DMS79 treated with DMSO at 0.1 percent for 48 hours (cell line): ENCODE measurements around the gene DLG5.

Experiments
- DNase-seq: peaks from one replicate; lab custom pipeline; 2025; lab: John Stamatoyannopoulos, UW

The DLG5 gene, protein sequence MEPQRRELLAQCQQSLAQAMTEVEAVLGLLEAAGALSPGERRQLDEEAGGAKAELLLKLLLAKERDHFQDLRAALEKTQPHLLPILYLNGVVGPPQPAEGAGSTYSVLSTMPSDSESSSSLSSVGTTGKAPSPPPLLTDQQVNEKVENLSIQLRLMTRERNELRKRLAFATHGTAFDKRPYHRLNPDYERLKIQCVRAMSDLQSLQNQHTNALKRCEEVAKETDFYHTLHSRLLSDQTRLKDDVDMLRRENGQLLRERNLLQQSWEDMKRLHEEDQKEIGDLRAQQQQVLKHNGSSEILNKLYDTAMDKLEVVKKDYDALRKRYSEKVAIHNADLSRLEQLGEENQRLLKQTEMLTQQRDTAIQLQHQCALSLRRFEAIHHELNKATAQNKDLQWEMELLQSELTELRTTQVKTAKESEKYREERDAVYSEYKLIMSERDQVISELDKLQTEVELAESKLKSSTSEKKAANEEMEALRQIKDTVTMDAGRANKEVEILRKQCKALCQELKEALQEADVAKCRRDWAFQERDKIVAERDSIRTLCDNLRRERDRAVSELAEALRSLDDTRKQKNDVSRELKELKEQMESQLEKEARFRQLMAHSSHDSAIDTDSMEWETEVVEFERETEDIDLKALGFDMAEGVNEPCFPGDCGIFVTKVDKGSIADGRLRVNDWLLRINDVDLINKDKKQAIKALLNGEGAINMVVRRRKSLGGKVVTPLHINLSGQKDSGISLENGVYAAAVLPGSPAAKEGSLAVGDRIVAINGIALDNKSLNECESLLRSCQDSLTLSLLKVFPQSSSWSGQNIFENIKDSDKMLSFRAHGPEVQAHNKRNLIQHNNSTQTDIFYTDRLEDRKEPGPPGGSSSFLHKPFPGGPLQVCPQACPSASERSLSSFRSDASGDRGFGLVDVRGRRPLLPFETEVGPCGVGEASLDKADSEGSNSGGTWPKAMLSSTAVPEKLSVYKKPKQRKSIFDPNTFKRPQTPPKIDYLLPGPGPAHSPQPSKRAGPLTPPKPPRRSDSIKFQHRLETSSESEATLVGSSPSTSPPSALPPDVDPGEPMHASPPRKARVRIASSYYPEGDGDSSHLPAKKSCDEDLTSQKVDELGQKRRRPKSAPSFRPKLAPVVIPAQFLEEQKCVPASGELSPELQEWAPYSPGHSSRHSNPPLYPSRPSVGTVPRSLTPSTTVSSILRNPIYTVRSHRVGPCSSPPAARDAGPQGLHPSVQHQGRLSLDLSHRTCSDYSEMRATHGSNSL (N-terminal part only)

DNA sequence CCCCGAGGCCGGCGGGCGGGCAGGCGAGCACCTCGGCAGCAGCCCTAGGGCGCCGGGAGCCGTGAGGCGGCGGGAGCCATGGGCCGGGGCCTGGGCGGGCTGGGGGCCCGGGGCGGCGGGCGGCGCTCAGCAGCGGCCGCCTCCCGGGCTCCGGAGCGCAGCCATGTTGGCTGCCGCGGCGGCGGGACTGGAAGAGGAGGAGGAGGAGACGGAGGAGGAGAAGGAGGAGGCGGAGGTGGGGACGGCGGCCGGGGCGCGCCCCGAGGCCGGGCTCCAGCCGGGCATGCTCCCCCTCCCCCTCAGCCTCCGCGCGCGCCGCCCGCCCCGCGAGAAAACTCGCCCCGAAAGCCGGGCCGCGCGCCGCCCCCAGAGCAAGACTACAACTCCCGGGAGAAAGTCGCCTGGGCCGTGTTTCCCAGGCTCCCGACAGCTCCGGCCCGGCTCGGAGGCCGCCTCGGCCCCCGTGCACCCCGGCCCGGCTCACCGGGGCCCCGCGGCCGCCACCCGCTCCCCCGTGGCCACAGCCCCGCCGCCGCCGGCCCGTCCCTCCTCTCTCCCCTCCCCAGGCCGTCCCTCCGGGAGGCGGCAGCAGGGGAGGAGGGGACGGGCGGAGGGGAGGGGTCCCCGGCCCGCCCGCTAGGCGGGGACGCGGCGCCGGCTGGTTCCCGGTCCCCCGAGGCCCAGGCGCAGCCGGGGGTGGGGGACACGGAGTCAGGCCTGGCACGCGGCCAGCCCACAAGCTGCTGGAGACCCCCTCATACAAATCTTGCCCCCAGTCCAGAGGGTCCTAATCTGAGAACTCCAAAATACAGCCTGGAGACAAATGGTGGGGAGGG is at the start of gene DLG5:
Gene DLG5 (minus strand): TSS at position 190 of the 836 bp plus-strand sequence. CDS start 235 bp downstream, outside the sequence.
- DNase-seq = no peak

DNA sequence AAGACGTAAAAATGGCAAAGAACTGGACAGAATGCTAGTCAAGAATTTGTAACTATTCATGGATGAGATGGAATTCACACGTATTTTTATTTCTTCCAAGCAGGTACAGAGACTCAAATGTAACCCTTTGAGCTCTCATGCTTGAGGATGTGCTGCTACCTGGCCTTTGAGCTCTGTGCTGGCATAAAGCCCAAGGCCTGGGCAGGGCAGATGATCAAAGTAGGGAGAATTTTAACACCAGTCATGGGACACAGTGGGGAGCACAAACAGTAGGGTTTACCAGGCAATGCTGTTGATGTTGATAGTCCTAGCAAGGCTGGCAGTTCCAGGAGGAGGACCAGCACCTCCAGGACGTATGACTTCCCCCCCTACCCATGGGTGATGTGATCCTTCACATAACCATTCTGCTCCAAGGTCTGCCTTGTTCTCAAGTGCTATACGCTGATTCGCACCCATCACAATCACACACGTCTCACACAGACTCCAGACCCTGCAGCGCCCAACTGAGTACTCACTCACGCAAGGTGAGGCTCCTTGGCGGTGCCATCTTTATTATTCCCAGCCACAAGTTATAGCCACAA is 48.6 kb upstream of the DLG5 start:
- no peak for DNase-seq

DNA sequence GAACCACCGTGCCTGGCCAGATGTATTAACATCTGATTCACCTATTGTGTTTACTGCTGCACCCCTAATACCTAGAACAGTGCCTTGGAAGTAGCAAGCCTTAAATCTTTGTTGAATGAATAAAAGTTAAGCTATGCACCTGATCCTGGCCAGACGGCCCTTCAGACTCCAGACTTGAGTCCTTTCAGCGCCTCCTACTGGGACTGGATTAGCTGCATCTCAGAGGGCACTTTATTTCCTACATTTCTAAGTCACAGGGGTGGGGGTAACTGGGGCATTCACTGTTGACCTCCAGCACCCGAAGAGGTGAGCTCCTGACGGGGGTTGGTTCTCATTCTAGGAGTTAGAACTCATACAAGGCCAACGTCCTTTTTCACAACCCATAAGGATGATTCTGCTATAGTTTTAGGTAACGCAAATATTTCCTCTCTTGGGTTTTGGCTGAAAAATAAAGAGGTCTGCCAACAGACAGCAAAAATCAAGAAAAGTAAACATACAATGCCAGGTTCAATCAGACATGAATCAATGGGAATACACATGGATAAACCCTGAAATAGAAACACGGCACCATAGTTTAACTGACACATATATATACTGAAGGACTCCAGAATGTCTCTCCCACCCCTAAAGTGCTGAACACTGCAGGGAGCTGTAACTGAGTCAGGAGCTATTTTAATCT is 48.0 kb upstream of the DLG5 start:
- DNase-seq = no peak

DNA sequence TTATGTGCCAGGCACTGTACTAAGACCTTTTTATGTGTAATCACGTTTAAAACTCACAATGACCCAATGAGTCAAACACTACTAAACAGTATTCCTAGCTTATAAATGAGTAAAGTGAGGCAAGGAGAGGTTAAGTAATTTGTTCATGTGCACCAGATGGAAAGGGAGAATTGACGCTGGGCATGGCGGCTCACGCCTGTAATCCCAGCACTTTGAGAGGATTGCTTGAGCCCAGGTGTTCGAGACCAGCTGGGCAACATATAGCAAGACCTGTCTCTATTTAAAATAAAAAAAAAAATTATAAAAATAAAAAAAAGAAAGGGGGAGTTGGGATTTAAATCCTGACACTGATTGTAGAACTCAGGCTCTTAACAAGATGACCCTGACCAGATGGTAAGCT is 46.7 kb upstream of the DLG5 start:
- no peak for DNase-seq

DNA sequence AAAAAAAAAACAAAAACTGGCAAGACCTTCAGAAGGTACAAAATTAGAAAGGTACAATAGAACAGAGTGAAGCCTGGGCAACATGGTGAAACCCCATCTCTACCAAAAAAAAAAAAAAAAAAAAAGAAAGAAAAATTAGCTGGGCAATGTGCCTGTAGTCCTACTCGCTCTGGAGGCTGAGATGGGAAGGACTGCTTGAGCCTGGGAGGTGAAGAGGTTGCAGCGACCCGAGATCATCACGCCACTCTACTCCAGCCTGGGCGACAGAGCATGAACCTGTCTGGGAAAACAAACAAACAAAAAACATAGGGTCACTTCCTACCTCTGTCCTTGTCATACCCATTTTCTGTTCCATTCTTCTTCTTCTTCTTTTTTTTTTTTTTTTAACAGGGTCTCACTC is 45.6 kb upstream of the DLG5 start:
- no peak for DNase-seq

DNA sequence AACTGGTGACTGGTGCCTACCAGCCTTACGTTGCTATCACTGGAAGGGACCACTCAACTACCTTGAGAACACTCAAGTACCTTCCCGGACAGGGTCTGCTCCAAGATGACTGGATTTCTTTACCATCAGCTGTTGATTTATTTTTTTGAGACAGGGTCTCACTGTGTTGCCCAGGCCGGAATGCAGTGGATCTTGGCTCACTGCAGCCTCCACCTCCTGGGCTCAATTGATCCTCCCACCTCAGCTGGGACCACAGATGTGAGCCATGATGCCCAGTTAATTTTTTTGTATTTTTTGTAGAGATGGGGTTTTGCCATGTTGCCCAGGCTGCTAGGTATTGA is 45.2 kb upstream of the DLG5 start:
- DNase-seq = no peak

DNA sequence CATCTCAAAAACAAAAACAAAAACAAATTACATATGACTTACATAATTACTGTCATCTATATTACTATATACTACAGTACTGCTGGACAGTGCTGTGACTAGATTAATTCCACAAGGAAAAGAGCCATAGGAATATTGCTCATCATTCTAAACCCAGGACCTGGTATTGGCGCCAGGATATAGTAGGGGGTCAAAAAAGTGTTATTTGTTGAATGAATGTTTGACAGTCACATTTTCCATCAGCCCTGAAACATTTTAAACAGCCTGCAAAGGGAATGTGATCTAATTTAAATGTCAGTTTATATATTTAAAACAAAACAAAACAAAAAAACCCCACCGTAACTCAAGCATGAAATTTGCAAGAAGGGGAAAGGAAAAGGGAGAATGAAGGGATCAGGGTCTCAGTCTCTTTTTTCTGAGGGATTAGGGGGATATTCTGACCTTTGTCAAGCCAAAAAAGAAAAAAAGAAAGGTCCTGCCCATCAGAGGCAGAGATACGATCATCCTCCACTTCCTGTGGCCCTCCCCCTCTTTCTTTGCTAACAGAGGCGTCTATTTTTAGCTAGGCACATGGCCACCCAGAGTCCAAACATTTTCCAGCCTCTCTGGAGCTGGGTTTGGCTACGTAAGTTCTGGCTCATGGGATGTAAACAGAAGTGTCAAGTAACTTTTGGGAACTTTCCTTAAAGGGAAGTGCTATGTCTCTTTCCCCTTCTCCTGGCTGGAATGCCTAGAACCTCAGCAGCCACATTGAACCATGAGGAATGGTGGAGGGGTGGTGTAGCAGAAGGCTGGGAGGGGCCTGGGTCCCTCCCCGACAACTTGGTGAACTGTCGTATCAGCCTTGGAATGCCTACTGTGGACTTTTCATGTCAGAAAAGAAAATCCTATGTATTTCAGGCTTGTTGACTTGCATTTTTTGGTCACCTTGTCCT is 44.6 kb upstream of the DLG5 start:
- DNase-seq = no peak

DNA sequence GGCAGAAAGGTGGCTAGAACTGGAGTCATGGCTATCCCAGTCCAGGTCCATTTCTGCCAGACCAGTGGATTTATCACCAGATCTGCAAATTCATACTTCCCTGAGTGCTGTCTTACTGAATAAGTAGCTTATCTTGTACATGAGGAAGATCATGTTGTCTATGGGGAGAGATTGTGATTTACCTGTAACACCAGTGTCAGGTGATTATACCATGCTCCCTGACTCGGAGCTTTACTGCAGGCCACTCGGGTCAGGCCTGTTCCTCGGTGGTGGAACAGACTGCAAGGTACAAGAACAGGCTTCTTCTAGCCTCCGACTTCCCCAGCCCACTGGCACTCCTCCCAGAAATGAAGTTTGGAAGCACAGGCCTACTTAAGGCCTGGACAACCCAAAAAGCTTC is 42.6 kb upstream of the DLG5 start:
- no peak for DNase-seq

DNA sequence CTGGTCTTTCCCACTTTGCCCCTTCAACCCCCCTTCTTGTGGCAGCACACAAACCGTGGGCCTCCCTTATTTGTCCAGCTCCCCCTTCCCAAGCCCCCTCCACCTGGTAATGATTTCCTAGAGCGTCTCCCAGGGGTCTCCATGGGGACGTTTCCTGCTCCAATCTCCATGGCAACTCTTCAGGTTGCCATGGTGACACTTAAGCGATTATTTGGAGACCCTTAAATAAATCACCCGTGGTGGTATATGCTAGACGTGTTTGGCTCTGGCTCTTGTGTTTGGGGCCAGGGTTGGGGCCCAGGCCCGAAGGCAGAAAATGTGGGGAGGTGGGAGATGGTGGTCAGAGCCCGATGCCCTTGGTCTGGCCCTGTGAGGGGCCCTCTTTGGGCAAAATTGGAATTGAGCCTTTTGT is 41.1 kb upstream of the DLG5 start:
- DNase-seq = no peak

DNA sequence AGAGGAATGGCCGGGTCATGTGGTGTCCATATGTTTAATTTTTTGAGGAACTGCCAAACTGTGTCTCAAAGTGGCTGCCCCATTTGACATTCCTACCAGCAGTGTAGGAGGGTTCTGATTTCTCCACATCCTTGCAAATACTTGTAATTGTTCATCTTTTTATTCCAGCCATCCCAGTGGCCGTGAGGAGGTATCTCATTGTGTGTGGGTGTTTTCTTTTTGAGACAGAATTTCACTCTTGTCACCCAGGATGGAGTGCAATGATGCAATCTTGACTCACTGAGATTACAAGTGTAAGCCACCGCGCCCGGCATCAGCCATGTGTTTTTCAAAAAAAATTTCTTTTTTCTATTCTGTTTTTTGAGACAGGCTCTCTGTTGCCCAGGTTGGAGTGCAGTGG is 38.7 kb upstream of the DLG5 start:
- no peak for DNase-seq

DNA sequence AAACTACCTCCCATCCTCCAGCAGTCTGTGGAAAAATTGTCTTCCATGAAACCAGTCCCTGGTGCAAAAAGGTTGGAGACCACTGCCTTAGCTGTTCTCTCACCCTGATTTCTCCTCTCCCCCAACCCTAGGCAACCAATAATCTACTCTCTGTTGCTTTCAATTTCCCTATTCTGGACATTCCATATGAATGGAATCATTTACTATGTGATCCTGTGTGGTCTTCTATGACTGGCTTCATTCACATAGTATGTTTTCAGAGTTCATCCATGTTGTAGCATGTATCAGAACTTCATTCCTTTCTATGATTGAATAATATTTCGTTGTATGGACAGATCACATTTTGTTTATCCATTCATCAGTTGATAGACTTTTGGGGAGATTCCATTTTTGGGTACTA is 38.3 kb upstream of the DLG5 start:
- DNase-seq = no peak

DNA sequence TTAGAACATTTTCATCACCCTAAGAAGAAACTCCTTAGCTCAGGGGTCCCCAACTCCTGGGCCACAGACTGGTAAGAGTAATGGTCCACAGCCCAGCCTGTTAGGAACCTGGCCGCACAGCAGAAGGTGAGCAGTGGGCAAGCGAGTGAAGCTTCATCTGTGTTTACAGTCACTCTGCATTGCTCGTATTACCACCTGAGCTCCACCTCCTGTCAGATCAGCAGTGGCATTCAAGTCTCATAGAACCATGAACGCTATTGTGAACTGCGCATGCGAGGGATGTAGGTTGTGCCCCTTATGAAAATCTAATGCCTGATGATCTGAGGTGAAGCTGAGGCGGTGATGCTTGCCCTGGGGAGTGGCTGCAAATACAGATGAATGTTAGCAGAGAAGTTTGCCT is 37.3 kb upstream of the DLG5 start:
- no peak for DNase-seq

DNA sequence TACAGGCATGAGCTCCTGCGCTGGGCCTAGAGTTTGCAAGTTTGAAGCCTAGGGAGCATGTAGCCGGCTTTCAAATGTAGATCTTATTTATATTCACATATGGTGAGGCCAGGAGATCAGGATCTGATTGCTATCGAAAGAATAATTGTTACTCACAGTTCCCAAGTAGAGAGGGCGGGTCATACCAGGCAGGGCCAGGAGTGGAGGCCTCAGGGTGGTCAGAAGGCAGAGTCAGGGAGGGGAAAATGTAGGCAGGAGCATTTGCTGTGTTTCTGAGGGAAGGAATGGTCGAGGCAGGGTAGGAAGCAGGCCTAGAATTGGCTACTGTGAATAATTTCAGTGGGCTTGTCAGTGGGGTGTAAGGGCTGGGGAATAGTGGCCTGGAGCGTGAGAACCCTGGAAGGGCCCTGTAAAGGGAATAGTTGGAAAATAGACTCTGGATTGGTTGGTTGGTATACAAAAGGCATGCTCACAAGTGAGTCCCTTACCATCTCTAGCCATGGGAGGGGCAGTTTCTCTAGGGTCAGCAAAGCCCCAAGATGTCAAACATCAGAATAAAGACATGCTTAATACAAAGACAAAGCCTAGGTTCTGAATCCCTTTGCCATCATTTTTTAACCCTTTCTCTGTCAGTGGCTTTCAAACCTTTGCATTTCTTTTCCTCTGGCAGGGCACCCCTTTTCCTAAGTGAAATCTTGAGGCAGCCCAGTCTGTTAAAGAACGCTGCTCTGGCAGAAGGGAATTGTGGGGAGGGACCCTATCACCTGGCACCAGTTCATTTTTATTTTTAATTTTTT is 36.0 kb upstream of the DLG5 start:
- no peak for DNase-seq

DNA sequence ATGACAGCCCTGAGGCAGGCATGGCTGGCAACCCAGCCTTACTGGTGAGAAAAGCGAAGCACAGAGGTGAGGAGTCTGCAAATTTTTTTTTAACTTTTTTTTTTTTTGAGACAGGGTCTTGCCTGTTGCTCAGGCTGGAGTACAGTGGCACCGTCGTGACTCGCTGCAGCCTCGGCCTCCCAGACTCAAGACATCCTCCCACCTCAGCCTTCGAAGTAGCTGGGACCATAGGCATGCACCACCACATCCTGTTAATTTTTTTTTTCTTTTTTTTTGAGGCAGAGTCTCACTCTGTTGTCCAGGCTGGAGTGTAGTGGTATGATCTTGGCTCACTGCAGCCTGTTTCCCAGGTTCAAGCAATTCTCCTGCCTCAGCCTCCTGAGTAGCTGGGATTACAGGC is 35.1 kb upstream of the DLG5 start:
- DNase-seq = no peak

DNA sequence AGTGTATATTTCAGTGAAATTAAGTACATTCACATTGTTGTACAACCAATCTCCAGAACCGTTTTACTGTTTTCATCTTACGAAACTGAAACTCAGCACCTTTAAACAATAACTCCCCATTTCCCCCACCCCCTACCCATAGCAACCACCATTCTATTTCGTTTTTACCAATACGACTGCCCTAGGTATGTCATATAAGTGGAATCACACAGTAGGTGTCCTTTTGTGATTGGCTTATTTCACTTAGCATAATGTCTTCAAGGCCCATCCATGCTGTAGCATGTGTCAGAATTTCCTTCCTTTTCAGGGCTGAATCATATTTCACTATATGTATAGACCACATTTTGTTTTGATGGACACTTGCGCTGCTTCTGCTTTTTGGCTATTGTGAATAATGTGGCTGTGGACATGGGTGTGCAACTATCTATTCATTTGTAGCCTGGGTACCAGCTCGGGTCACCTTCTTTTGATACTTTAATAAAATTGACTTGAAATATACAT is 34.3 kb upstream of the DLG5 start:
- no peak for DNase-seq

DNA sequence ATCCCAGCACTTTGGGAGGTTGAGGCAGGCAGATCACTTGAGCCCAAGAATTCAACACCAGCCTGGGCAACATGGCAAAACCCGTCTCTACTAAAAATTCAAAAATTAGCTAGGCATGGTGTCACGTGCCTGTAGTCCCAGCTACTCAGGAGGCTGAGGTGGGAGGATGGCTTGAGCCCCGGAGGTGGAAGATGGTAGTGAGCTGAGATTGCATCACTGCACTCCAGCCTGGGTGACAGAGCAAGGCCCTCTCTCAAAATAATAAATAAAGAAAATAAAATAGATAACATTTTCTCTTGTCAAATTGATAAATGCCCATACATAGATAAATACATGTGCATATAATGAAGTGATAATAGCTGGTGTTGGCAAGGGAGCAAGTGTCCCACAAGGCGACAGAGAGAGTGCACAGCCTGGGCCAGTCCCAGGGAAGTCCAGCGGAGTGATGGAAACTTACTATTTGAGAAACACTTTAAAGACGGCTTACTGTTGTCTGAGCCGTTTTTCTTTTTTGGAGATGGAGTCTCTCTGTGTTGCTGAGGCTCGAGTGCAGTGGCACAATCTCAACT is 33.4 kb upstream of the DLG5 start:
- DNase-seq = no peak

DNA sequence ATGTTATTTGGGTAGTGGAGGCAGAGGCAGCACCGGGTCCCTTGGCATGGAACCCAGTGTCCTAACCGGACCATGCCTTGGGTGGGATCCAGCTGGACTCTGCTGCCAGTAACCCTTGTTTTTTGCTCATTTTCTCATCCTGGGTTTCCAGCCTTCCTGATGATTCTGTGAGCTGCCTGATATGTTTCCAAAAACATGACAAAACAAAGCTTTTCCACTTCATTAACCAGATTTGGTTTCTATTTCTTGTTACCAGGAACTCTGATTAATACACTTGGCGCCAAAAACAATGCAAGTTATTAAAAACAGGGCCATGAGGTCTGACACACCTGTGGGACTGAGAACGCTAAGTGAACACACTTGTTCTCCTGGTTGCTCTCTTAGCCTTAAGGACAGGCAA is 32.8 kb upstream of the DLG5 start:
- no peak for DNase-seq

DNA sequence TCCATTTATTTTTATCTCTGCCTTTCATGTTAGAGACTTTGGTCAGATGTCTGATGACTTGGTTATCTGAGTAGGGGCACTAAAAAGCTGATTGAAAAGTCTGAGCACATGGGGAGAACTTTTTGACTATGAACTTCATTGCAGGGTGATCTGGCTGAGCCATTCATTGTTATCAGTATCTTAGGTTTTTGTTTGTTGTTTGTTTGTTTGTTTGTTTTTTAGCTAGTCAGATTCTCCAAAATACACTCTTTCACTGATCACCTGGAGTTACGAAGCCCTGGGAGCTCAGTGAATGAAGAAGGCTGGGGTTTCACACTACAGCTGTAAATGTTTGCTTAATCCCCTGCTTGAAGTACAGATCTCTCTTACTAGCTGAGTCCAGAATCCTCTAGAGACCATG is 28.6 kb upstream of the DLG5 start:
- DNase-seq = no peak
